Kidney (tissue), 14 donors: ENCODE results near the gene VNN1. TPM values are rescaled to one million over a fixed set of nuclear protein-coding genes. Genes with fewer than 3 reads are reported as not detected.

Experiments used
- DNase-seq, 5 donors: peaks; one replicate each; pipeline ENCODE4 v3.0.0-alpha.2; 2013 to 2020
- FAIRE-seq: peaks from 2 replicates; lab custom pipeline; 2012; peaks lifted over from hg19 to GRCh38; lab: Jason Lieb, UNC
- H3K27ac ChIP-seq, 2 donors: one replicate each; pipeline ENCODE4 v1.7.0; 2013; ENCODE audit warnings: low read depth in 2 of 2, low read length in 2 of 2, inconsistent platforms in 1 of 2
- H3K27me3 ChIP-seq: one replicate; pipeline ENCODE4 v1.7.1; 2013; ENCODE audit warnings: low read length, inconsistent platforms; ENCODE audit not compliant: control insufficient read depth, insufficient read depth
- H3K36me3 ChIP-seq, 3 donors: one replicate each; pipeline versions ENCODE4 v1.7.0 to v1.7.1; 2013; ENCODE audit warnings: low read length in 3 of 3, control low read depth in 1 of 3, inconsistent platforms in 1 of 3; ENCODE audit not compliant: insufficient read depth in 3 of 3, control insufficient read depth in 2 of 3
- H3K4me1 ChIP-seq, 3 donors: one replicate each; pipeline versions ENCODE4 v1.7.0 to v1.7.1; 2013; ENCODE audit warnings: low read length in 3 of 3, inconsistent platforms in 1 of 3, low read depth in 1 of 3; ENCODE audit not compliant: control insufficient read depth in 2 of 3, insufficient read depth in 2 of 3
- H3K4me3 ChIP-seq, 3 donors: one replicate each; pipeline versions ENCODE4 v1.7.0 to v1.8.1; 2013; ENCODE audit warnings: low read length in 3 of 3, control low read depth in 1 of 3, inconsistent platforms in 1 of 3
- H3K9ac ChIP-seq, 3 donors: one replicate each; pipeline versions ENCODE4 v1.7.0 to v1.7.1; 2013; ENCODE audit warnings: low read length in 3 of 3, control low read depth in 1 of 3, inconsistent platforms in 1 of 3
- H3K9me3 ChIP-seq, 3 donors: one replicate each; pipeline versions ENCODE4 v1.7.0 to v1.7.1; 2013; ENCODE audit warnings: low read length in 3 of 3, control low read depth in 1 of 3, inconsistent platforms in 1 of 3; ENCODE audit not compliant: control insufficient read depth in 2 of 3, insufficient read depth in 1 of 3
- intact Hi-C: fragments of 100-400 bp; cut with DNase I; formaldehyde crosslinking; loops from one replicate; pipeline ENCODE4 v1.11.1; 2022
- polyA plus RNA-seq: library from polyadenylated mRNA; stranded (reverse); fragments of 350-450 nt; fragmentation: Illumina TruSeq; extraction: RNeasy Lipid Tissue Mini Kit (QIAGEN cat#74804); gene quantifications from one replicate; pipeline ENCODE4 v1.2.3, GENCODE V29; 2014; ENCODE audit warnings: low read depth, low replicate concordance; ENCODE audit not compliant: insufficient read depth
- total RNA-seq: library from RNA; stranded (reverse); fragmentation: NEBNext Ultra II Directional; extraction: Animal tissue kit (Norgen Biotek cat#: 25700); gene quantifications from one replicate; pipeline ENCODE4 v1.2.1, GENCODE V29; 2021
- TF ChIP-seq, protein P1 (sequence below): IDR thresholded peaks from 3 replicates; pipeline ENCODE4 v1.5.1; 2012; ENCODE audit warnings: mild to moderate bottlenecking, moderate library complexity, borderline replicate concordance; ENCODE audit not compliant: insufficient read depth; ENCODE audit errors: extremely low read depth
- donor health status: control.
- donor health status: control.
- donor health status: control.
- donor health status: control.
- donor health status: control.
- donor health status: DM: yes; HTN: yes; CAD: no.
- donor health status: Normal renal cell carcinoma (clear cell type).

VNN1 gene
- total and polyA plus RNA-seq, 2 donors from 2014 or later, result 7.5 to 13.8 TPM

GRCh38 chr6:132651062-132651461 is 62.8 kb downstream of the VNN1 start:
- no peaks in the 10 kb centered on the region for H3K36me3 ChIP-seq
- H3K27ac ChIP-seq, result no peak overlapping the region
- no peak overlapping the region for H3K9ac ChIP-seq
- no peaks in the 10 kb centered on the region for H3K9me3 ChIP-seq
- no peak for FAIRE-seq
- H3K4me1 ChIP-seq, result no peaks in the 10 kb centered on the region
- intact Hi-C loops, result no loop called here
- no peaks in the 10 kb centered on the region for H3K27me3 ChIP-seq
- DNase-seq, result no peak
- TF ChIP-seq, protein P1, sequence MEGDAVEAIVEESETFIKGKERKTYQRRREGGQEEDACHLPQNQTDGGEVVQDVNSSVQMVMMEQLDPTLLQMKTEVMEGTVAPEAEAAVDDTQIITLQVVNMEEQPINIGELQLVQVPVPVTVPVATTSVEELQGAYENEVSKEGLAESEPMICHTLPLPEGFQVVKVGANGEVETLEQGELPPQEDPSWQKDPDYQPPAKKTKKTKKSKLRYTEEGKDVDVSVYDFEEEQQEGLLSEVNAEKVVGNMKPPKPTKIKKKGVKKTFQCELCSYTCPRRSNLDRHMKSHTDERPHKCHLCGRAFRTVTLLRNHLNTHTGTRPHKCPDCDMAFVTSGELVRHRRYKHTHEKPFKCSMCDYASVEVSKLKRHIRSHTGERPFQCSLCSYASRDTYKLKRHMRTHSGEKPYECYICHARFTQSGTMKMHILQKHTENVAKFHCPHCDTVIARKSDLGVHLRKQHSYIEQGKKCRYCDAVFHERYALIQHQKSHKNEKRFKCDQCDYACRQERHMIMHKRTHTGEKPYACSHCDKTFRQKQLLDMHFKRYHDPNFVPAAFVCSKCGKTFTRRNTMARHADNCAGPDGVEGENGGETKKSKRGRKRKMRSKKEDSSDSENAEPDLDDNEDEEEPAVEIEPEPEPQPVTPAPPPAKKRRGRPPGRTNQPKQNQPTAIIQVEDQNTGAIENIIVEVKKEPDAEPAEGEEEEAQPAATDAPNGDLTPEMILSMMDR, result no peak
- H3K4me3 ChIP-seq, result no peak overlapping the region

GRCh38 chr6:132650429-132650828 is 63.4 kb downstream of the VNN1 start:
- intact Hi-C loops, result no loop called here
- DNase-seq, result no peak
- TF ChIP-seq, protein P1, result no peak
- Histone ChIP-seq H3K27ac (no peak overlapping the region), H3K9me3 (no peaks in the 10 kb centered on the region), H3K9ac (no peak overlapping the region), H3K4me3 (no peak overlapping the region), H3K4me1 (no peaks in the 10 kb centered on the region), H3K36me3 (no peaks in the 10 kb centered on the region), H3K27me3 (no peaks in the 10 kb centered on the region)
- FAIRE-seq, result no peak

DNA sequence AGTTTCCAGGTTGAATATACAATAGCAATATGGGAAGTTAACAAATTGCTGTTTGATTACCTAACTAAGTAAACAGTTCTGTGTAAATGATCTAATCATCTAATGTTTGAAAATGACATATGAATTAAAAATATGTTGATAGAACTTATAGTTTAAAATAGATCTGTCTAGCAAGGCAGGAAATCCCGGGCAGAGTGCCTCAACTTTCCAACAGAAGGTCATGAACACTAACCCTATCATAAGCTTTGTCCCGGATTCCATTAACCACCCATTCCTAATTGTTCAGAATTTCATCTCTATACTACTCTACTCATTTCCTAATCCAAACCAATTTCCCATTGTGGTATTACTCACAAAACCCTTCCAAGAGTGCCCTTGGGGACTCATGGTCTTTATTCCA is 65.0 kb downstream of the VNN1 start:
- Histone ChIP-seq H3K4me3 (no peak overlapping the region), H3K27ac (no peak overlapping the region), H3K9me3 (no peaks in the 10 kb centered on the region), H3K36me3 (no peaks in the 10 kb centered on the region), H3K27me3 (no peaks in the 10 kb centered on the region), H3K4me1 (no peaks in the 10 kb centered on the region), H3K9ac (no peak overlapping the region)
- no peak for DNase-seq
- intact Hi-C loops, result no loop called here
- FAIRE-seq, result no peak
- TF ChIP-seq, protein P1, result no peak

DNA sequence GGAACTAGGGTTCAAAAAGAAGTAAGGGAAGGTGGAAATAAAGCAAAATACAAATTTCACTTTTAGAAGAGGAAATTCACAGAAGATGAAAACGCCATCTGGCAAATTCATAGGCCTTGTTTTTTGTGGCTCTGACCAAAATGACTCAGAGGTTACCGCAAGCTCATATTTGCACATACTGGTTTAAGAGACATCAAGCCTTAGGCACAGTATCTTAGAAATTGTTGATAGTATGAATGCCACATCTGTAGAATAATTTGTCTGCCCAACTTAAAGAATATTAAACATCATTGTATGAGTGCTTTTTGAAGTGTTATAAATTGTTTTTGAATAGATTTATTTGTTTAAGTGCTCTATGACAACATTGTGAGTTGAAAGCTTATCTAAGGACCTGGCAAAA is 65.5 kb downstream of the VNN1 start:
- Histone ChIP-seq H3K4me3 (no peak overlapping the region), H3K4me1 (no peaks in the 10 kb centered on the region), H3K9ac (no peak overlapping the region), H3K36me3 (no peaks in the 10 kb centered on the region), H3K27me3 (no peaks in the 10 kb centered on the region), H3K27ac (no peak overlapping the region), H3K9me3 (no peaks in the 10 kb centered on the region)
- intact Hi-C loops, result no loop called here
- FAIRE-seq (no peak), DNase-seq (no peak)
- TF ChIP-seq, protein P1, result no peak
